GM19025 (cell line): ENCODE results near the gene PCYT1A.
"Not testable (repeated sequence)": the region's sequence is repeated elsewhere in the genome, so short reads cannot be mapped to it uniquely, and the experiment has no call there.

Experiments used
- ATAC-seq: cut with Tn5 transposase; IDR thresholded peaks from one replicate; pipeline ENCODE4 v1.9.1; 2021; ENCODE audit warnings: mild to moderate bottlenecking, low read depth, moderate library complexity; ENCODE audit not compliant: unreplicated experiment

PCYT1A gene

GRCh38 chr3:196217307-196218154, 70.0 kb downstream of the PCYT1A start:
- ATAC-seq = no peak

DNA sequence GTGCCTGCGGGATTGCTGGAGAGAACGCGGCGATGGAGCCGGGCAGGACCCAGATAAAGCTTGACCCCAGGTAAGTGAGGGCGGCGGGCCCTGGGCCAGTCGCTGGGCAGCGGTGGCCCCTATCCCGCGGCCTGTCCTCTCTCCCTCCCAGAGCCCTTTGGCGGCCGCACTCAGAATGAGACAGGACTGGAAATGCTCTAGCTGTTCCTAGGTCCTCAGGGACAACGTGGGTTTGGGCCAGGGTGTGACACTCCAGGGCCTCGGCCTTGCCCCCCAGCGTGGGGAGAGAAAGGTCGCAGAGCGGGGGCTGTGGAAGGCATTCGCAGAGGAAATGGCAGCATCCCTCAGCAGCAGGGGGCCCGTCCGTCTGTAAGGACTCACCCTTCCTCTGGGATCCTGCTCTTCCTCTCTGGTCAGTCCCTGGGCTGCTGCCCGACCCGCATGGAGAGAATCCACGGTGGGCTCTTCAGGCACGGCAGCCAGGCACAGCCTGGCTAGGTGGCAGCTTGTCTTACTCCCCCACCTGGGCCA, 70.8 kb downstream of the PCYT1A start:
- ATAC-seq = no peak

DNA sequence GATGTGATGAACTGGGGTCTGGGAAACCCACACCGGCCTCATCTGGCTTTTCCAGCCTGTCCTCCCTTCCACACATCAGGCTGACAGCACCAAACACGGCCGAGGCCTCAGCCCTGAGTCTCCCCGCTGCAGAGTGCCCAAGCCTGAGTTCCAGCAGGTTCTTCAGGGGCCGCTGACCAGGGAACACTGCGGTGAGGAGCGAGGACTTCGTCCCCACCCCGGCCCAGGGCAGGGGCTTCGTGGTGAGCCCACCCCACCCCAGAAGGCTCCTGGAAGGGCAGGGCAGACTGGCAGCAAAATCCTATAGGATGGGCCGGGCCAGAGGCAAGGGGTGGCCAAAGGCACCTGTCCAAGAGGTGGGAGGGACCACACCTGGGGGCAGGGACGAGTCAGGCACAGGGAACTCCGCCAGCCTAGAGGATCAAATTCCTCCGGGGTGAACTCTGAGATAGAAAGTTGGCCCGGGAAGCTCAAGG, 71.4 kb downstream of the PCYT1A start, which contains the start of gene SLC51A:
TSS of gene SLC51A (plus strand) at position 446 of the 476 bp plus-strand sequence. CDS start 179 bp downstream, outside the sequence.
- ATAC-seq = no peak

- ATAC-seq = no peak
These were observed 72.0 kb downstream of the PCYT1A start for GRCh38 chr3:196215493-196216020.

- no peak for ATAC-seq
These were observed 72.6 kb downstream of the PCYT1A start for GRCh38 chr3:196214783-196215441.

DNA sequence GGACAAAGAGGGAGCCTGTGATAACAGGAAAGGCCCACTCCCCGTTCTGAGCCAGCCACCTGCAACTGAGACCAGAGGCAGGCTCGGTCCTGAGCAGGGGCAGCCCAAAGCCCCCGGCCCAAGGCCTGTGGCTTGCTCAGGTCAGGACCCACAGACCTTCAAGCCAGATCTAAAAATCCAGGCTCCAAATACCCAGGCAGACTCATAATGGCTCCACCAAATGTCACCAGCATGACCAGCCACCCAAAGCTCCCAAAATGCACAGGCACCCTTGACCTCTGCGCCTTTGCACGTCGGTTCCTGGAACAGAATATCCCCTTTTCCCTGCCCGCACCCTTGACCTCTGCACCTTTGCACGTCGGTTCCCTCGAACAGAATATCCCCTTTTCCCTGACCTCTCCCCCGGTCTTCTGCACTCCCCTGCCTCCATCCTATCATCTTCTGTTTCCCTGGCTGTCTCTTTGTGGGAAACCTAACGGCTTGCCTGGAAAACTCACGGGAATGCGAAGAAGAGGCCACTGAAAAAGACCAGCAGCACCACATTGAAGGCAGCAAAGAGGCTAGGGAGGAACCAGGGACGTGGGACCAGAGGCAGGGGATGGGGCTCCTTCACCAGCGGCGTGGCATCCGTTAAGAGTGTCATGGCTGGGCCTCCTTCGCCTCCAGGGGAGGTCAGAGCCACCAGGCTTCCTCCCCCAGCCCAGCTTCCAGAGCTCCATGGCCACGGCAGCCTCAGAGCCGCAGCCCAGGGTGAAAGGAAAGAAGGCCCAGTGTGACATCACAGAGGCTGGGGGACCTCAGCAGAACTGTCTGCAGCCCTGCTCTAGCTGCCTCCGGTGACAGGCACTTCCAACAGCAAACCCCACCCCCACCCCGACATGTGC, 76.6 kb downstream of the PCYT1A start, which contains the start of gene ZDHHC19:
TSS of gene ZDHHC19 (minus strand) at position 728 of the 884 bp plus-strand sequence. CDS start at position 643, 85 bp downstream.
- no peak for ATAC-seq

DNA sequence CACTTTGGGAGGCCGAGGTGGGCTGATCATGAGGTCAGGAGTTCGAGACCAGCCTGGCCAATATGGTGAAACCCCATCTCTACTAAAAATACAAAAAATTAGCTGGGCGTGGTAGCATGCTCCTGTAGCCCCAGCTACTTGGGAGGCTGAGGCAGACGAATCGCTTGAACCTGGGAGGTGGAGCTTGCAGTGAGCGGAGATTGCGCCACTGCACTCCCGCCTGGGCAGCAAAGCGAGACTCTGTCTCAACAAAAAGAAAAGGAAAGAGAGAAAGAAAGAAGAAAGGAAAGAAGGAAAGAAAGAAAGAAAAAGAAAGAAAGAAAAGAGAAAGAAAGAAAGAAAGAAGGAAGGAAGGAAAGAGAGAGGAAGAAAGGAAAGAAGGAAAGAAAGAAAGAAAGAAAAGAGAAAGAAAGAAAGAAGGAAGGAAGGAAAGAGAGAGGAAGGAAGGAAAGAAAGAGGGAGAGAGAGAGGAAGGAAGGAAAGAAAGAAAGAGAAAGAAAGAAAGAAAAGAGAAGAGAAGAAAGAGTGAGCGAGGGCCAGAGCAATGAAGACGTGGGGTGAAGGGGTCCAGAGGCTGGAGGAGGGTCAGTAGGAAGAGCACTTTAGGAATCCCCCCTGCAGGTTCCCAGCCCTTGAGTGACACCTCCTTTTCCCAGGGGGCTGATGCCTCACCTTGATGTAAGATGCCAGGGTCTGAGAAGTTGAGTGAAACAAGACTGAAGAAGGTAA, 77.4 kb downstream of the PCYT1A start:
- ATAC-seq = not testable (repeated sequence)

- ATAC-seq = no peak
These were observed 78.4 kb downstream of the PCYT1A start for GRCh38 chr3:196208942-196209695.

- no peak for ATAC-seq
These were observed 79.5 kb downstream of the PCYT1A start for GRCh38 chr3:196207833-196208607.

DNA sequence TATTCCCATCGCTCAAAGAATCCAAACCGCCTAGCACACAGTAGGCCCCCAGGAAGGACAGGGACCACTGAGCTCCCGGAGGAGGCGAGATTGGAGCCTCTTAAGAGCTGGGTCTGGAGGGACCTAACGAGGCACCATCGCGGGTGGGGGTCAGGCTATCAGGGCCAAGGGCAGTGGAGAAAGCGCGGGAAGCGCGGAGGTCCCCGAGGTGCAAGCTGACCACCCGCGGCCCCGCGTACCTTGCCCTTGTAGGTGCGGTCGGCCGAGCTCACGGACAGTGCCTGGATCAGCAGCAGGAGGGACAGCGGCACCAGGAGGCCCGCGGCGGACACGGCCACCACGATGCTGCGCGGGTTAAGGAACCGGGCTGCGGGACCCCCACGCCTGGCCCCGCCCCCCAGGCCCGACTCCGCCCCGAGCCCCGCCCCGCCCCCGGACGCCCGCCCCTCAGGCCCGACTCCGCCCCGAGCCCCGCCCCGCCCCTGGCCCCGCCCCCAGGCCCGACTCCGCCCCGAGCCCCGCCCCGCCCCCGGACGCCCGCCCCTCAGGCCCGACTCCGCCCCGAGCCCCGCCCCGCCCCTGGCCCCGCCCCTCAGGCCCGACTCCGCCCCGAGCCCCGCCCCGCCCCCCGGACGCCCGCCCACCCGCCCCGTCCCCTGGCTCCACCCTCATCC, 80.2 kb downstream of the PCYT1A start:
- no peak for ATAC-seq

DNA sequence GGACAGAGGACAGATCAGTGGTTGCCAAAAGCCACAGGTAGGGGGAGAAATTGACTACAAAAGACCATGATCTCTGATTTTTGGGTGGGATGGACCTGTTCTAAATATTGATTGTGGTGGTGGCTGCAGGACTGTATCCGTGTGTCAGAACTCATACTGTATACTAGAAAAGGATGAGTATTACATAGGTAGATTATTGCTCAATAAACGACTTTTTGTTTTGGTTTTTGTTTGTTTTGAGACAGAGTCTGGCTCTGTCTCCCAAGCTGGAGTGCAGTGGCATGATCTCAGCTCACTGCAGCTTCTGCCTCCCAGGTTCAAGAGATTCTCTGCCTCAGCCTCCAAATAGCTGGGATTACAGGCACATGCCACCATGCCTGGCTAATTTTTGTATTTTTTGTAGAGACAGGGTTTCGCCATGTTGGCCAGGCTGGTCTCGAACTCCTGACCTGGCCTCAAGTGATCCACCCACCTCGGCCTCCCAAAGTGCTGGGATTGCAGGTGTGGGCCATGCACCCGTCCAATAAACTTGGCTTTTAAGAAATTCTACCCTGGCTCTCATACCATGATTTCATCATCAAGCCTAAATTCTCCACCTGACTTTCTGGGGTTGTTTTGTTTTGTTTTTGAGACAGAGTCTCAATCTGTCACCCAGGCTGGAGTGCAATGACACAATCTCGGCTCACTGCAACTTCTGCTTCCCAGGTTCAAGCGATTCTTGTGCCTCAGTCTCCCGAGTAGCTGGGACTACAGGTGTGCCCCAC, 81.9 kb downstream of the PCYT1A start:
- ATAC-seq = not testable (repeated sequence)

DNA sequence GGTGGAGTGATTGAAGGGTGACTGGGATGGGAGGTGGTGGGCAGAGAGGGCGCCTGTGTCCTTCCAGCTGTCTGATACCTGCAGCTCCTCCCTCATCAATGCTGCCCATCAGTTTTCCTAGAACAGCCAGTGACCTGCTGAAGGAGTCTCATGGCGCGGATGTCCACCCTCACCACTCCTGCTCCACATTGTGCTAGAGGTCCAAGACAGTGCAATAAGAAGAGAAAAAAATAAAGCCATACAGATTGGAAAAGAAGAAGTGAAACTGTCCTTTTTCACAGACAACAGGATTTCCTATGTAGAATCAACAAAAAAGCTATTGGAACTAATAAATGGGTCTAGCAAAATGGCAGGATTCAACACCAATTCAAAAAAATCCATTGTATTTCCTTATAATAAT, 83.7 kb downstream of the PCYT1A start:
- no peak for ATAC-seq

- ATAC-seq = no peak
These were observed 85.0 kb downstream of the PCYT1A start for GRCh38 chr3:196202516-196202970.

DNA sequence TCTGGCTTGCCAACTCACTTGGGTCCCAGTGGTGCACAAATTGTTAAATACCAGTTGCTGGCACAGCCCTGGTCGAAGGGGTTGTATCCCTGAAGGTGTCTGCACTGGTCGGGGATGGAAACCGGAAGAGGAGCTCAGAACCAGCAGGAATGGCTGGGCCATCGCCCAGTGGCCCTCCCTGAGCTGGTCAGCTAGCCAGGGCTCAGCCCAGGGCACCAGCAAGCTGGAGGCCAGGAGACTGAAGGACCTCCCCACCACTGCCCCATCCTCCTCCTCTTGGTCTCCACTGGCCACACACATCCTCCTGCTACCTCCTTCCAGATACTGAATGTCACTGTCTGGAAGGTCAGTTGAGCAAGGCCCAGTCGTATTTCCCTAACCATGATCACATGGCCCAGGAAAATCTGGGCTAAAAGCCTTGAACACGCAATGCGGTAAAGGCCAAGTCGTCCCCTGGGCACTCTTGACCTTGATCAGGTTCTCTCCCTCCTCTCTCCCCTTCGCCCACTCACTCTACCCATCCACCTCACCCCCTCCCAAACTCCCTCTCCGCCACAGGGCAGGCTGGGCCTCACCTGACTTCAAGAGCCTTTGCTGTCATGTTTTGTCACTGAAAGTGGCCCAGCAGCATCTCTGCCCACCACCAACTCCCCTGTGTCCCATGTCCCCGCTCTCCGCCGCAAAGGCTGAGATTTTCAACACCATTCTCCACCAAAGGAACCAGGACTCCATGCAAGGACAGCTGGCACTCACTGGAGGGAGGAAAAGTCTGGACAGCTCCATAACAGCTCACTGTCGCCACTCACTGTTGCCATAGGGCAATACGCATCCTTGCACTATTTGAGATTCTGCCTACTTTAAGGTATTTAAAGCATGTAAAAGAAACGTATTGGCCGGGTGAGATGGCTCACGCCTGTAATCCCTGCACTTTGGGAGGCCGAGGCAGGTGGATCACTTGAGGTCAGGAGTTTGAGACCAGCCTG, 88.5 kb downstream of the PCYT1A start:
- no peak for ATAC-seq

DNA sequence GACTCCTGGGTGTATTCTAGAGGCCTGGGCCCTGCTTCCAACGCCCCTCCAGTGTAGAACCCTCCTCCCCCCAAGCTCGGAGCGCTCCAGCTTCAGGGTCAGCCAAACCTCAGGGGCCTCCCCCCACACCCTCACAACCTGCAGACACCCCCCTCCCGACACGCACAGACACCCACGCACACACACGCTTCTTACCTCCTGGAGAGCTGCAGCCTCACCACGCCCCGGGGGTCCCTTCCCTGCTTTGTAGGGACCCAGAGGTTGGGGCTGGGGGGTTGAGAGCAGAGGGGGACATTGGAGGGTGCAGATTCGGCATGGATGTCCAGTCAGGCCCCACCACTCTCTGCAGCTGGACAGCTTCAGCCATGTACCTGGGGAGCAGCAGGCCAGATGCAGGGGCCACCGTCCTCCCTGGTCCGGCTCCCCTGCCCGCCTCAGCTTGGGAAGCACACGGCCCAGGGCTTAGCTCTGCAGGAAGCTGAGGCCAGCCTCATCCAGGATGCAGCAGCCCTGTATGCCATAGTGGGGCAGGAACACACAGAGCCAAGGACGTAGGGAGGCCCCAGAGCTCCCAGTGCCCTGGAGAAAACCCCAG, 89.3 kb downstream of the PCYT1A start:
- ATAC-seq = no peak
